Measurements from ENCODE around the gene AGBL1.

DNA sequence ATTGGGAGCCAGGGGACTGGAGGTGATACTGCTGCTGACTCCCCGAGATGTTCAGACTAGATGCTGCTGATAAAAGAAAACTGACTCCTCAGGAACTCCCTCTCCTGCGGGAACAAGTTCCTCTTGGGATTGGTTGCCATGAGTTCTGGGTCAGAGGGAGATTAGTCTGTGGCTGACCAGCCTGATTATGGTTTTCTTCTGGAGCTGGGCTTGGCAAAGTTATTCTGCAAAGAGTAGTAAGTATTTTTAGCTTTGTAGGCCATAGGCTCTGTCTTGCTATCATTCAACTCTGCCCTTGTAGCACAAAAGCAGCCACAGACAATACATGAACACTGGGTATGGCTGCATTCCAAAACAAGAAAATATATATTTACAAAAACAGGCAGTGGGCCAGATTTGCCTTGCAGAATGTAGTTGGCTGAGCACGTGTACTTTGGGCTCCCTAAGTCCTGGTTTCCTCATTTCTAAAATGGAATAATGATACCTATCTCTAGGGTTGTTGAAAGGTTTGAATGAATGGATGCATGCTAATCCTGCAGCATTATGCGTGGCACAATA, 796.8 kb downstream of the AGBL1 start:
- TF ChIP-seq EZH2phosphoT487 (IDR thresholded peaks at IDR 0.05; ENCODE audit: insufficient read depth, low read depth) (no peak), EZH2 (IDR thresholded peaks at IDR 0.05; ENCODE audit: insufficient read depth, poor library complexity, severe bottlenecking) (no peak)

Measured in GM23248 (cell line).